Measurements from ENCODE around the gene RAMP1. TPM values are rescaled to one million over a fixed set of nuclear protein-coding genes. Genes with fewer than 3 reads are reported as not detected.

Gene RAMP1
- 76.1 TPM for polyA plus RNA-seq
- long read RNA-seq, donor 1, transcript RAMP1-201 (3 exons, 910 nt) = major isoform, 25 of 36 reads
- long read RNA-seq, donor 1, partial matches to known transcripts = 6 of 36 reads
- long read RNA-seq, donor 1, other reads (novel, unspliced or antisense) = 0 of 36 reads
- long read RNA-seq, donor 2, transcript RAMP1-201 (3 exons, 910 nt) = major isoform, 58 of 79 reads
- long read RNA-seq, donor 2, transcript RAMP1-202 (3 exons, 650 nt) = minor isoform, 7 of 79 reads
- long read RNA-seq, donor 2, partial matches to known transcripts = 12 of 79 reads
- long read RNA-seq, donor 2, other reads (novel, unspliced or antisense) = 0 of 79 reads
- long read RNA-seq, donor 3 = 0 reads
- long read RNA-seq, donor 4, transcript RAMP1-201 (3 exons, 910 nt) = major isoform, 6 of 7 reads
- long read RNA-seq, donor 4, partial matches to known transcripts = 0 of 7 reads
- long read RNA-seq, donor 4, other reads (novel, unspliced or antisense) = 0 of 7 reads
- long read RNA-seq, donor 5, transcript RAMP1-201 (3 exons, 910 nt) = major isoform, 15 of 15 reads
- long read RNA-seq, donor 5, partial matches to known transcripts = 0 of 15 reads
- long read RNA-seq, donor 5, other reads (novel, unspliced or antisense) = 0 of 15 reads
- long read RNA-seq, donor 6, transcript RAMP1-201 (3 exons, 910 nt) = major isoform, 43 of 66 reads
- long read RNA-seq, donor 6, partial matches to known transcripts = 18 of 66 reads
- long read RNA-seq, donor 6, other reads (novel, unspliced or antisense) = 0 of 66 reads
- long read RNA-seq, donor 7, transcript RAMP1-201 (3 exons, 910 nt) = major isoform, 15 of 15 reads
- long read RNA-seq, donor 7, partial matches to known transcripts = 0 of 15 reads
- long read RNA-seq, donor 7, other reads (novel, unspliced or antisense) = 0 of 15 reads
- long read RNA-seq, donor 8, transcript RAMP1-201 (3 exons, 910 nt) = major isoform, 60 of 79 reads
- long read RNA-seq, donor 8, transcript RAMP1-202 (3 exons, 650 nt) = minor isoform, 12 of 79 reads
- long read RNA-seq, donor 8, partial matches to known transcripts = 6 of 79 reads
- long read RNA-seq, donor 8, other reads (novel, unspliced or antisense) = 0 of 79 reads
- long read RNA-seq, donor 9, transcript RAMP1-201 (3 exons, 910 nt) = major isoform, 57 of 67 reads
- long read RNA-seq, donor 9, transcript RAMP1-202 (3 exons, 650 nt) = minor isoform, 8 of 67 reads
- long read RNA-seq, donor 9, partial matches to known transcripts = 0 of 67 reads
- long read RNA-seq, donor 9, other reads (novel, unspliced or antisense) = 0 of 67 reads
- long read RNA-seq, donor 10, transcript RAMP1-202 (3 exons, 650 nt) = minor isoform, 6 of 66 reads
- long read RNA-seq, donor 10, transcript RAMP1-201 (3 exons, 910 nt) = major isoform, 50 of 66 reads
- long read RNA-seq, donor 10, partial matches to known transcripts = 8 of 66 reads
- long read RNA-seq, donor 10, other reads (novel, unspliced or antisense) = 0 of 66 reads
- long read RNA-seq, donor 11, transcript RAMP1-201 (3 exons, 910 nt) = major isoform, 28 of 44 reads
- long read RNA-seq, donor 11, partial matches to known transcripts = 14 of 44 reads
- long read RNA-seq, donor 11, other reads (novel, unspliced or antisense) = 0 of 44 reads

DNA sequence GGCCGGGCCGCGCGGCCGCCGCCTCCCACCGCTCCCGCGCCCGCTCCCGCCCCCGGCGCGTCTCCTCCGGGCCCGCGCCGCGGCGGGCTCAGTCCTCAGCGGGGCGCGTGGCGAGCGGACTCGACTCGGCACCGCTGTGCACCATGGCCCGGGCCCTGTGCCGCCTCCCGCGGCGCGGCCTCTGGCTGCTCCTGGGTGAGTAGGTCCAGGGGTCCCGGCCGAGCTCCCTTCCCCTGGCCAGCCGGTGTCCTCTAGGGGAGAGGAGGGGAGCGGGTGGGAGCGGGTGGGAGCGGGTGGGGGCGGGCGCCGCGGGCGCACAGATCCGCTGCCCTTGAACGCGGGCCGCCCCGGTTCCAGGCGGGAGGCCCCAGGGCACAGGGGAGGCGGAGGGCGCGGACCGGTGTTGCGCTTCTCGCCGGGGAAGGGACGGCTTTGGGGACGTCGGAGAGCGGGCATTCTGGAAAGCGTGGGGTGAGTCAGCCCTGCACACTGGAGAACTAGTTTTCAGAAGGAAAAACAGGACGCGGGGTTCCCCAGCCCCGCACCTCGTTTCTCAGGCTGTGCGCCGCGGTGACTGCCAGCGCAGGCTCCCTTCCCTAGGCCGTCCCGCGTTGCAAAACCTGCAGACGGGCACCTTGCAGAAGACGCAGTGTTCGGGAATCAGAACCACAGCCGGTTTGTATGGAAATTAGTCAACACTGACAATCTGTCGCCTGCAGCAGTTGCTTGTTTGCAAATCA is at the start of gene RAMP1:
RAMP1 (plus strand) TSS at position 91 of the 740 bp plus-strand sequence; CDS start at position 144, 53 bp downstream.
- no peaks in the 10 kb centered on the region for H3K36me3 ChIP-seq (ENCODE audit: control insufficient read depth, insufficient read depth, low read length)
- peaks cover 3% of the 10 kb centered on the region for H3K27me3 ChIP-seq (ENCODE audit: control insufficient read depth, insufficient read depth, low read length)
- H3K4me3 ChIP-seq (ENCODE audit: low read length) = peak within 1 kb of the TSS; percentile 49
- peak within 1 kb of the TSS; percentile 91 for H3K27ac ChIP-seq (ENCODE audit: low read length)
- DNase-seq = peak; percentile 23 to 69
- peaks cover 37% of the 10 kb centered on the region for H3K4me1 ChIP-seq (ENCODE audit: control insufficient read depth, insufficient read depth, low read length)
- WGBS (ENCODE audit: insufficient coverage, low lambda C conversion rate) = 20% methylated on average over 1 of the region's 79 CpGs
- no peaks in the 10 kb centered on the region for H3K9me3 ChIP-seq (ENCODE audit: control insufficient read depth, low read depth, low read length)

GRCh38 chr2:237815637-237816036 is 43.8 kb upstream of the RAMP1 start:
- H3K4me1 ChIP-seq (ENCODE audit: control insufficient read depth, insufficient read depth, low read length) = no peaks in the 10 kb centered on the region
- WGBS (ENCODE audit: insufficient coverage, low lambda C conversion rate) = 71% methylated on average over 1 of the region's 1 CpG
- no peak for DNase-seq

GRCh38 chr2:237816531-237816930 is 42.9 kb upstream of the RAMP1 start:
- no peaks in the 10 kb centered on the region for H3K4me1 ChIP-seq (ENCODE audit: control insufficient read depth, insufficient read depth, low read length)
- no peaks in the 10 kb centered on the region for H3K36me3 ChIP-seq (ENCODE audit: control insufficient read depth, insufficient read depth, low read length)
- no peaks in the 10 kb centered on the region for H3K9me3 ChIP-seq (ENCODE audit: control insufficient read depth, low read depth, low read length)
- H3K27ac ChIP-seq (ENCODE audit: low read length) = no peak overlapping the region
- DNase-seq = no peak
- H3K27me3 ChIP-seq (ENCODE audit: control insufficient read depth, insufficient read depth, low read length) = no peaks in the 10 kb centered on the region
- H3K4me3 ChIP-seq (ENCODE audit: low read length) = no peak overlapping the region
- no CpG with 5 or more reads among the region's 1 CpG for WGBS (ENCODE audit: insufficient coverage, low lambda C conversion rate)

More at GRCh38 chr2:237815637-237816036, 43.8 kb upstream of the RAMP1 start:
- Histone ChIP-seq H3K36me3 (ENCODE audit: control insufficient read depth, insufficient read depth, low read length) (no peaks in the 10 kb centered on the region), H3K27me3 (ENCODE audit: control insufficient read depth, insufficient read depth, low read length) (no peaks in the 10 kb centered on the region), H3K27ac (ENCODE audit: low read length) (no peak overlapping the region), H3K4me3 (ENCODE audit: low read length) (no peak overlapping the region), H3K9me3 (ENCODE audit: control insufficient read depth, low read depth, low read length) (no peaks in the 10 kb centered on the region)

DNA sequence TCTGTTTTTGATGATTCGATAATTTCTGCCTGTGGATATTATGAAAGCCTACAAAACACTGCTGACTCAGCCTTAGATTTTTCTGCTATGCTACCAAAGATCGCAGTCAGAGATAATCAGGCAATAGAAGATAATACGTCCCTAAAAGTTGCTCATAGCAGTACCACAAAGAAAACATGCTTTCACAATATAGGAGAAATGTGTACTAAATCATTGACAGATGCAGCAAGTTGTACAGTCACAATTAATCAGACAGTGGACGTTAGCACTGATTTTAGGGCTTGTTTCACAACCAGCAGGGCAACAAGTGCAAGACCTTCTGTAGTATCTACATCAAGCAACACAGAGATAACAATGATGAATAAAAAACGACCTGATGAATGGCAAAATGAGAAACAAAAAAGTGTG is 41.4 kb upstream of the RAMP1 start:
- no peaks in the 10 kb centered on the region for H3K27me3 ChIP-seq (ENCODE audit: control insufficient read depth, insufficient read depth, low read length)
- H3K27ac ChIP-seq (ENCODE audit: low read length) = no peak overlapping the region
- H3K4me1 ChIP-seq (ENCODE audit: control insufficient read depth, insufficient read depth, low read length) = no peaks in the 10 kb centered on the region
- no peaks in the 10 kb centered on the region for H3K36me3 ChIP-seq (ENCODE audit: control insufficient read depth, insufficient read depth, low read length)
- peak; percentile 14 to 28 for DNase-seq
- no peak overlapping the region for H3K4me3 ChIP-seq (ENCODE audit: low read length)
- WGBS (ENCODE audit: insufficient coverage, low lambda C conversion rate) = 20% methylated on average over 1 of the region's 5 CpGs
- H3K9me3 ChIP-seq (ENCODE audit: control insufficient read depth, low read depth, low read length) = no peaks in the 10 kb centered on the region

DNA sequence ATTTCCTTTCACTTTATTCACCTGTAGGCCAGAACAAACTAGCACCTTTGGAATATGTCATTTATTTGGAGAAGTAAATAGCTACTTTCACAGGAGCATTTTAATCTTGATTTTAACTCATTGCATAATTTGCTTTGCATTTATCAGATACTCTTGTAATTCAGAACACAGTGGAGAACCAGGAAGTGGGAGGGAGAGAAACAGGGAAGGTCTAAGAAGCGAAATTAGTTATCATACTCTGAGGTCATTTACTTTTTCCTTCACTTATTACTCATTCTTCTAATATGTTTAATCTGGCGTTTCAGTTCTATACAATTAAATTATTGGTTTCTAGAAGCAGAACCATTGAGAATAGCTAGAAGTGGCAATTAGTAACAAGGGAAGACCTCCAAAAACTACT is 40.2 kb upstream of the RAMP1 start:
- Histone ChIP-seq H3K4me1 (ENCODE audit: control insufficient read depth, insufficient read depth, low read length) (no peaks in the 10 kb centered on the region), H3K36me3 (ENCODE audit: control insufficient read depth, insufficient read depth, low read length) (no peaks in the 10 kb centered on the region), H3K9me3 (ENCODE audit: control insufficient read depth, low read depth, low read length) (no peaks in the 10 kb centered on the region), H3K27ac (ENCODE audit: low read length) (no peak overlapping the region), H3K4me3 (ENCODE audit: low read length) (no peak overlapping the region), H3K27me3 (ENCODE audit: control insufficient read depth, insufficient read depth, low read length) (no peaks in the 10 kb centered on the region)
- DNase-seq = peak in 1 of 2 donors; percentile 3
- no CpG with 5 or more reads among the region's 2 CpGs for WGBS (ENCODE audit: insufficient coverage, low lambda C conversion rate)

DNA sequence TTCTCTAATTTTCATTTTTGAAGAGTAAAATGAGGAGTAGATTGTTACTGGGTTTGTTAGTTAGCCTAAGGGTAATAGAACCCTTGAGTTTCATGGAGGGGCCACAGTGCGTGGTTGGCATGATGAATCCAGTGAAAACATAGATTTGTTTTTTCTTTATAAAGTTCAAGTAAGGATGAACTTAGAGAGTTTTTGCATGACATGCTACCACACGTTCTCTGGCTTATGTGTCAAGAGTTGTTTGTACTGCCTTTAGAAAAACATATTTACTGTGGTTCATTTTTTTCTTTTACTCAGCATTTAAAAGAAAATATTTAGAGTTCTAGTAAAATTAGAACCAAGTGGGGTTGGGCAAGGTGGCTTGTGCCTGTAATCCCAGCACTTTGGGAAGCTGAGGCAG is 39.0 kb upstream of the RAMP1 start:
- Histone ChIP-seq H3K36me3 (ENCODE audit: control insufficient read depth, insufficient read depth, low read length) (no peaks in the 10 kb centered on the region), H3K9me3 (ENCODE audit: control insufficient read depth, low read depth, low read length) (no peaks in the 10 kb centered on the region), H3K4me3 (ENCODE audit: low read length) (no peak overlapping the region), H3K27me3 (ENCODE audit: control insufficient read depth, insufficient read depth, low read length) (no peaks in the 10 kb centered on the region), H3K27ac (ENCODE audit: low read length) (no peak overlapping the region), H3K4me1 (ENCODE audit: control insufficient read depth, insufficient read depth, low read length) (no peaks in the 10 kb centered on the region)
- no peak for DNase-seq
- 80% methylated on average over 1 of the region's 2 CpGs for WGBS (ENCODE audit: insufficient coverage, low lambda C conversion rate)

- H3K27ac ChIP-seq (ENCODE audit: low read length) = no peak overlapping the region
- no peak overlapping the region for H3K4me3 ChIP-seq (ENCODE audit: low read length)
- H3K27me3 ChIP-seq (ENCODE audit: control insufficient read depth, insufficient read depth, low read length) = no peaks in the 10 kb centered on the region
- H3K4me1 ChIP-seq (ENCODE audit: control insufficient read depth, insufficient read depth, low read length) = no peaks in the 10 kb centered on the region
- WGBS (ENCODE audit: insufficient coverage, low lambda C conversion rate) = 100% methylated on average over 2 of the region's 2 CpGs
- H3K9me3 ChIP-seq (ENCODE audit: control insufficient read depth, low read depth, low read length) = no peaks in the 10 kb centered on the region
- no peaks in the 10 kb centered on the region for H3K36me3 ChIP-seq (ENCODE audit: control insufficient read depth, insufficient read depth, low read length)
- DNase-seq = no peak
Observed at GRCh38 chr2:237823544-237823943, 35.9 kb upstream of the RAMP1 start.

- no peaks in the 10 kb centered on the region for H3K36me3 ChIP-seq (ENCODE audit: control insufficient read depth, insufficient read depth, low read length)
- H3K4me3 ChIP-seq (ENCODE audit: low read length) = no peak overlapping the region
- 100% methylated on average over 3 of the region's 6 CpGs for WGBS (ENCODE audit: insufficient coverage, low lambda C conversion rate)
- H3K27ac ChIP-seq (ENCODE audit: low read length) = no peak overlapping the region
- H3K9me3 ChIP-seq (ENCODE audit: control insufficient read depth, low read depth, low read length) = no peaks in the 10 kb centered on the region
- no peaks in the 10 kb centered on the region for H3K4me1 ChIP-seq (ENCODE audit: control insufficient read depth, insufficient read depth, low read length)
- no peaks in the 10 kb centered on the region for H3K27me3 ChIP-seq (ENCODE audit: control insufficient read depth, insufficient read depth, low read length)
- DNase-seq = no peak
Observed at GRCh38 chr2:237824085-237824484, 35.3 kb upstream of the RAMP1 start.

DNA sequence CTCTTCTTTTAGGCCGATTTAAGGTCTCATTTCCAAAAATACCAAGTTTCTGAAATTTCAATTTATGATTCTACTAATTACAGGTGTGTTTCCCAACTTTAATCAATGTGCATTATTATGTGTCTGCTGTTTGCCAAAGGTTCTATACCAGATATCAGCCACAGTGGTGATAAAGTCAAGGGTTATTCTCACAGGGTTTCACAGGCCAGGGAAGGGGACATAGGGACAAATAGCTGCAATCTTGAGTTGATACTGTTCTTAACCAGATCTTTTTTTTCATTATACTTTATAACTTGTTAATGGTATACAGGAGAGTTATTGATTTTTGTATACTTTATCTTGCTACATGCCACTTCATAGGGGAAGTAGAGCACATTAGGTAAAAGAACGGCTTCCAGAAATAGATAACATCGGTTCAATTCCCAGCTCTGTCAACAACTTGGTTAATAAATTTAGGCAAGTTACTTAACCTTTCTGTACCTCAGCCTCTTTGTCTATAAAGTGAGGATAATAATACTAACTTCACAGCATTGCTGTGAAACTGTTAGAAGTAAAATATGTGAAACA is 31.9 kb upstream of the RAMP1 start:
- Histone ChIP-seq H3K27ac (ENCODE audit: low read length) (no peak overlapping the region), H3K4me1 (ENCODE audit: control insufficient read depth, insufficient read depth, low read length) (no peaks in the 10 kb centered on the region), H3K9me3 (ENCODE audit: control insufficient read depth, low read depth, low read length) (no peaks in the 10 kb centered on the region), H3K4me3 (ENCODE audit: low read length) (no peak overlapping the region), H3K36me3 (ENCODE audit: control insufficient read depth, insufficient read depth, low read length) (no peaks in the 10 kb centered on the region), H3K27me3 (ENCODE audit: control insufficient read depth, insufficient read depth, low read length) (no peaks in the 10 kb centered on the region)
- WGBS (ENCODE audit: insufficient coverage, low lambda C conversion rate) = 50% methylated on average over 1 of the region's 3 CpGs
- DNase-seq = peak in 1 of 2 donors; percentile 8
